ENCODE data around the gene GTPBP4. TPM values are rescaled to one million over a fixed set of nuclear protein-coding genes. Genes with fewer than 3 reads are reported as not detected.

The GTPBP4 gene
- total and polyA plus RNA-seq, 2 of the 13 experiments (the other 11 are each of a cell fraction or from before 2014, with no cell fraction given): 24.1 to 85.5 TPM

- TF ChIP-seq, protein P1, sequence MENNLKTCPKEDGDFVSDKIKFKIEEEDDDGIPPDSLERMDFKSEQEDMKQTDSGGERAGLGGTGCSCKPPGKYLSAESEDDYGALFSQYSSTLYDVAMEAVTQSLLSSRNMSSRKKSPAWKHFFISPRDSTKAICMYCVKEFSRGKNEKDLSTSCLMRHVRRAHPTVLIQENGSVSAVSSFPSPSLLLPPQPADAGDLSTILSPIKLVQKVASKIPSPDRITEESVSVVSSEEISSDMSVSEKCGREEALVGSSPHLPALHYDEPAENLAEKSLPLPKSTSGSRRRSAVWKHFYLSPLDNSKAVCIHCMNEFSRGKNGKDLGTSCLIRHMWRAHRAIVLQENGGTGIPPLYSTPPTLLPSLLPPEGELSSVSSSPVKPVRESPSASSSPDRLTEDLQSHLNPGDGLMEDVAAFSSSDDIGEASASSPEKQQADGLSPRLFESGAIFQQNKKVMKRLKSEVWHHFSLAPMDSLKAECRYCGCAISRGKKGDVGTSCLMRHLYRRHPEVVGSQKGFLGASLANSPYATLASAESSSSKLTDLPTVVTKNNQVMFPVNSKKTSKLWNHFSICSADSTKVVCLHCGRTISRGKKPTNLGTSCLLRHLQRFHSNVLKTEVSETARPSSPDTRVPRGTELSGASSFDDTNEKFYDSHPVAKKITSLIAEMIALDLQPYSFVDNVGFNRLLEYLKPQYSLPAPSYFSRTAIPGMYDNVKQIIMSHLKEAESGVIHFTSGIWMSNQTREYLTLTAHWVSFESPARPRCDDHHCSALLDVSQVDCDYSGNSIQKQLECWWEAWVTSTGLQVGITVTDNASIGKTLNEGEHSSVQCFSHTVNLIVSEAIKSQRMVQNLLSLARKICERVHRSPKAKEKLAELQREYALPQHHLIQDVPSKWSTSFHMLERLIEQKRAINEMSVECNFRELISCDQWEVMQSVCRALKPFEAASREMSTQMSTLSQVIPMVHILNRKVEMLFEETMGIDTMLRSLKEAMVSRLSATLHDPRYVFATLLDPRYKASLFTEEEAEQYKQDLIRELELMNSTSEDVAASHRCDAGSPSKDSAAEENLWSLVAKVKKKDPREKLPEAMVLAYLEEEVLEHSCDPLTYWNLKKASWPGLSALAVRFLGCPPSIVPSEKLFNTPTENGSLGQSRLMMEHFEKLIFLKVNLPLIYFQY (CRISPR knock-in tag; IDR thresholded peaks at IDR 0.05; ENCODE audit: borderline replicate concordance): peak; percentile 57; the same call in 1 of the 2 replicates
- no peak for TF ChIP-seq NR2F1 (CRISPR knock-in tag; IDR thresholded peaks at IDR 0.05)
- no peak for TF ChIP-seq JUN (CRISPR knock-in tag; IDR thresholded peaks at IDR 0.05)
- TF ChIP-seq IRX3 (CRISPR knock-in tag; IDR thresholded peaks at IDR 0.05; ENCODE audit: borderline replicate concordance, low read depth): no peak
- peak; percentile 29; the same call in 1 of the 2 replicates for TF ChIP-seq ZBTB14 (CRISPR knock-in tag; IDR thresholded peaks at IDR 0.05)
- TF ChIP-seq, protein P2, sequence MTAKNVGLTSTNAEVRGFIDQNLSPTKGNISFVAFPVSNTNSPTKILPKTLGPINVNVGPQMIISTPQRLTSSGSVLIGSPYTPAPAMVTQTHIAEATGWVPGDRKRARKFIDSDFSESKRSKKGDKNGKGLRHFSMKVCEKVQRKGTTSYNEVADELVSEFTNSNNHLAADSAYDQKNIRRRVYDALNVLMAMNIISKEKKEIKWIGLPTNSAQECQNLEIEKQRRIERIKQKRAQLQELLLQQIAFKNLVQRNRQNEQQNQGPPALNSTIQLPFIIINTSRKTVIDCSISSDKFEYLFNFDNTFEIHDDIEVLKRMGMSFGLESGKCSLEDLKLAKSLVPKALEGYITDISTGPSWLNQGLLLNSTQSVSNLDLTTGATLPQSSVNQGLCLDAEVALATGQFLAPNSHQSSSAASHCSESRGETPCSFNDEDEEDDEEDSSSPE (CRISPR knock-in tag; IDR thresholded peaks at IDR 0.05): peak; percentile 73; the same call in 1 of the 2 replicates
- peak; percentile 62; the same call in 1 of the 2 replicates for TF ChIP-seq FOXC1 (CRISPR knock-in tag; IDR thresholded peaks at IDR 0.05; ENCODE audit: borderline replicate concordance)
- no peak; the same call in 1 of the 2 replicates for TF ChIP-seq STAG1 (CRISPR knock-in tag; IDR thresholded peaks at IDR 0.05)
- no peak for TF ChIP-seq RBM22 (optimal IDR thresholded peaks at IDR 0.05; ENCODE audit: low read length)
- 0 out of 2 replicates have a peak, but pooled peaks have one; percentile 23 for TF ChIP-seq CBFB (CRISPR knock-in tag; IDR thresholded peaks at IDR 0.05)
- TF ChIP-seq, protein P3, sequence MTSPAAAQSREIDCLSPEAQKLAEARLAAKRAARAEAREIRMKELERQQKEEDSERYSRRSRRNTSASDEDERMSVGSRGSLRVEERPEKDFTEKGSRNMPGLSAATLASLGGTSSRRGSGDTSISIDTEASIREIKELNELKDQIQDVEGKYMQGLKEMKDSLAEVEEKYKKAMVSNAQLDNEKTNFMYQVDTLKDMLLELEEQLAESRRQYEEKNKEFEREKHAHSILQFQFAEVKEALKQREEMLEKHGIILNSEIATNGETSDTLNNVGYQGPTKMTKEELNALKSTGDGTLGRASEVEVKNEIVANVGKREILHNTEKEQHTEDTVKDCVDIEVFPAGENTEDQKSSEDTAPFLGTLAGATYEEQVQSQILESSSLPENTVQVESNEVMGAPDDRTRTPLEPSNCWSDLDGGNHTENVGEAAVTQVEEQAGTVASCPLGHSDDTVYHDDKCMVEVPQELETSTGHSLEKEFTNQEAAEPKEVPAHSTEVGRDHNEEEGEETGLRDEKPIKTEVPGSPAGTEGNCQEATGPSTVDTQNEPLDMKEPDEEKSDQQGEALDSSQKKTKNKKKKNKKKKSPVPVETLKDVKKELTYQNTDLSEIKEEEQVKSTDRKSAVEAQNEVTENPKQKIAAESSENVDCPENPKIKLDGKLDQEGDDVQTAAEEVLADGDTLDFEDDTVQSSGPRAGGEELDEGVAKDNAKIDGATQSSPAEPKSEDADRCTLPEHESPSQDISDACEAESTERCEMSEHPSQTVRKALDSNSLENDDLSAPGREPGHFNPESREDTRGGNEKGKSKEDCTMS (CRISPR knock-in tag; conservative IDR thresholded peaks at IDR 0.05): no peak
- peak; percentile 56 for TF ChIP-seq HNRNPK (IDR thresholded peaks at IDR 0.05; ENCODE audit: low read depth, low read length, poor library complexity, severe bottlenecking)
- TF ChIP-seq SMYD3 (CRISPR knock-in tag; IDR thresholded peaks at IDR 0.05): no peak
- no peak for TF ChIP-seq SRSF4 (IDR thresholded peaks at IDR 0.05; ENCODE audit: low read depth, low read length, poor library complexity, severe bottlenecking)
- no peak for TF ChIP-seq CERS6 (CRISPR knock-in tag; IDR thresholded peaks at IDR 0.05)
- TF ChIP-seq GATAD1 (CRISPR knock-in tag; IDR thresholded peaks at IDR 0.05): peak; percentile 97
- peak; percentile 79; the same call in 1 of the 2 replicates for TF ChIP-seq FOXK1 (CRISPR knock-in tag; IDR thresholded peaks at IDR 0.05; ENCODE audit: borderline replicate concordance, low read depth)
- TF ChIP-seq ZNF674 (CRISPR knock-in tag; IDR thresholded peaks at IDR 0.05; ENCODE audit: low read depth): no peak
Measured at GRCh38 chr10:987870-988666, at the start of gene GTPBP4 (continued).

Data from HepG2 (cell line).